K562 (cell line): Measurements from ENCODE around the gene PYGO2.

Experiments
- NFE2L1 ChIP-seq: fragments of 450-650 bp; IDR thresholded peaks from 2 replicates; pipeline ENCODE4 v1.6.1; 2016; ENCODE audit warnings: missing genetic modification characterization, low read depth, mild to moderate bottlenecking, missing compliant biosample characterization, moderate library complexity, borderline replicate concordance
- RAD21 ChIP-seq, 2 experiments: fragments of 250-450 bp in 1 of 2; fragments of 450-650 bp in 1 of 2; sonication (Bioruptor Pico) in 1 of 2; formaldehyde crosslinking in 1 of 2; IDR thresholded peaks in 1 of 2; conservative IDR thresholded peaks in 1 of 2; 2 replicates each; pipeline versions ENCODE4 v1.4.0 to v1.8.0; 2020 to 2022; ENCODE audit warnings: mild to moderate bottlenecking in 2 of 2, moderate library complexity in 1 of 2
- TAF1 ChIP-seq: IDR thresholded peaks from 2 replicates; pipeline ENCODE4 v1.6.1; 2011; ENCODE audit warnings: mild to moderate bottlenecking, low read length, moderate library complexity; ENCODE audit not compliant: insufficient read depth, control insufficient read depth, severe bottlenecking; ENCODE audit errors: extremely low read depth
- ZNF224 ChIP-seq: sonication (generic); formaldehyde crosslinking; IDR thresholded peaks from 2 replicates; pipeline ENCODE4 v1.8.0; 2022; ENCODE audit warnings: mild to moderate bottlenecking, missing genetic modification reagents
- TF ChIP-seq, protein P1 (sequence below), 2 experiments: fragments of 450-650 bp; formaldehyde crosslinking in 1 of 2; IDR thresholded peaks; 2 replicates each; pipeline versions ENCODE4 v1.4.0 to v1.6.1; 2014 to 2020; ENCODE audit warnings: mild to moderate bottlenecking in 2 of 2, borderline replicate concordance in 1 of 2, low read depth in 1 of 2
- TF ChIP-seq, protein P2 (sequence below), 2 experiments: fragments of 450-650 bp in 1 of 2; sonication (generic) in 1 of 2; formaldehyde crosslinking in 1 of 2; IDR thresholded peaks; 2 replicates each; pipeline versions ENCODE4 v1.7.1 to v1.9.0; 2016 to 2022; ENCODE audit warnings: inconsistent platforms in 1 of 2, mild to moderate bottlenecking in 1 of 2, missing genetic modification reagents in 1 of 2
- TF ChIP-seq, protein P3 (sequence below): sonication (generic); formaldehyde crosslinking; IDR thresholded peaks from 2 replicates; pipeline ENCODE4 v1.8.0; 2022; ENCODE audit warnings: mild to moderate bottlenecking, low read depth, missing genetic modification reagents

DNA sequence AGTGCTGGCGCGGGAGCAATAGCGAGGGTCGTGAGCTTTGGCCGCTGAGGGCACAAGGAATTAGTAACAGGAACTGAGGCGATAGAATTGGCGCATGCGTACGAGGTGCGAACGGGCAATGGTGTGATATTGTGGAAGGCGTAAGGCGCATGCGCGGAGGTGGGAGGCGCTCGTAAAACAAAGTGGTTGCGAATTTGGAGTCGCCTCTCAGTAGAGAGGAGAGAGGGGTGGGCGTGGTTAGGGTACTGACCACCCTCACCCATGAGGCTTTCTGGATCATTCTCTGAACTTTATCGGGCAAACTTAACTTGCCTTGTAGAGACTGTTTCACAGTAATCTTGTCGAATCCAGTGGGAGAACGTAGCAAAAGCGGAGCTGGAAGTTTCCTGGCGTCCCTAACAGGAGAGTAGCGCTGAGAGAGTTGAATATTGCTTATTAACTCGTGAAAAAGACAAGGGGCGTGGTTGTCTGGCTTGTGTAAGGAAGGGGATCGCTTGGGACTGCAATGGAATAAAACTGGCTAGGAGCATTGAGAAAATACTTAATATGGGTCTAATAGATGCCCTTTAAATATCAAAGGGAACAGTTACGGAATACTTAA is 13.3 kb upstream of the PYGO2 start:
- TF ChIP-seq, protein P1, sequence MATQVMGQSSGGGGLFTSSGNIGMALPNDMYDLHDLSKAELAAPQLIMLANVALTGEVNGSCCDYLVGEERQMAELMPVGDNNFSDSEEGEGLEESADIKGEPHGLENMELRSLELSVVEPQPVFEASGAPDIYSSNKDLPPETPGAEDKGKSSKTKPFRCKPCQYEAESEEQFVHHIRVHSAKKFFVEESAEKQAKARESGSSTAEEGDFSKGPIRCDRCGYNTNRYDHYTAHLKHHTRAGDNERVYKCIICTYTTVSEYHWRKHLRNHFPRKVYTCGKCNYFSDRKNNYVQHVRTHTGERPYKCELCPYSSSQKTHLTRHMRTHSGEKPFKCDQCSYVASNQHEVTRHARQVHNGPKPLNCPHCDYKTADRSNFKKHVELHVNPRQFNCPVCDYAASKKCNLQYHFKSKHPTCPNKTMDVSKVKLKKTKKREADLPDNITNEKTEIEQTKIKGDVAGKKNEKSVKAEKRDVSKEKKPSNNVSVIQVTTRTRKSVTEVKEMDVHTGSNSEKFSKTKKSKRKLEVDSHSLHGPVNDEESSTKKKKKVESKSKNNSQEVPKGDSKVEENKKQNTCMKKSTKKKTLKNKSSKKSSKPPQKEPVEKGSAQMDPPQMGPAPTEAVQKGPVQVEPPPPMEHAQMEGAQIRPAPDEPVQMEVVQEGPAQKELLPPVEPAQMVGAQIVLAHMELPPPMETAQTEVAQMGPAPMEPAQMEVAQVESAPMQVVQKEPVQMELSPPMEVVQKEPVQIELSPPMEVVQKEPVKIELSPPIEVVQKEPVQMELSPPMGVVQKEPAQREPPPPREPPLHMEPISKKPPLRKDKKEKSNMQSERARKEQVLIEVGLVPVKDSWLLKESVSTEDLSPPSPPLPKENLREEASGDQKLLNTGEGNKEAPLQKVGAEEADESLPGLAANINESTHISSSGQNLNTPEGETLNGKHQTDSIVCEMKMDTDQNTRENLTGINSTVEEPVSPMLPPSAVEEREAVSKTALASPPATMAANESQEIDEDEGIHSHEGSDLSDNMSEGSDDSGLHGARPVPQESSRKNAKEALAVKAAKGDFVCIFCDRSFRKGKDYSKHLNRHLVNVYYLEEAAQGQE (IDR thresholded peaks at IDR 0.05; ENCODE audit: borderline replicate concordance): no peak
- TF ChIP-seq, protein P1 (CRISPR knock-in tag; IDR thresholded peaks at IDR 0.05; ENCODE audit: low read depth): 0 out of 2 replicates have a peak, but pooled peaks have one; percentile 58
- TF ChIP-seq NFE2L1 (tag) (no peak), ZNF224 (CRISPR knock-in tag) (no peak), TAF1 (peak; percentile 72), RAD21 (CRISPR knock-in tag; conservative IDR thresholded peaks at IDR 0.05 in 1 of 2, IDR thresholded peaks at IDR 0.05 in 1 of 2) (0 out of 4 replicates have a peak, but pooled peaks of 1 of the 2 experiments have one; percentile 7)
- TF ChIP-seq, protein P2, sequence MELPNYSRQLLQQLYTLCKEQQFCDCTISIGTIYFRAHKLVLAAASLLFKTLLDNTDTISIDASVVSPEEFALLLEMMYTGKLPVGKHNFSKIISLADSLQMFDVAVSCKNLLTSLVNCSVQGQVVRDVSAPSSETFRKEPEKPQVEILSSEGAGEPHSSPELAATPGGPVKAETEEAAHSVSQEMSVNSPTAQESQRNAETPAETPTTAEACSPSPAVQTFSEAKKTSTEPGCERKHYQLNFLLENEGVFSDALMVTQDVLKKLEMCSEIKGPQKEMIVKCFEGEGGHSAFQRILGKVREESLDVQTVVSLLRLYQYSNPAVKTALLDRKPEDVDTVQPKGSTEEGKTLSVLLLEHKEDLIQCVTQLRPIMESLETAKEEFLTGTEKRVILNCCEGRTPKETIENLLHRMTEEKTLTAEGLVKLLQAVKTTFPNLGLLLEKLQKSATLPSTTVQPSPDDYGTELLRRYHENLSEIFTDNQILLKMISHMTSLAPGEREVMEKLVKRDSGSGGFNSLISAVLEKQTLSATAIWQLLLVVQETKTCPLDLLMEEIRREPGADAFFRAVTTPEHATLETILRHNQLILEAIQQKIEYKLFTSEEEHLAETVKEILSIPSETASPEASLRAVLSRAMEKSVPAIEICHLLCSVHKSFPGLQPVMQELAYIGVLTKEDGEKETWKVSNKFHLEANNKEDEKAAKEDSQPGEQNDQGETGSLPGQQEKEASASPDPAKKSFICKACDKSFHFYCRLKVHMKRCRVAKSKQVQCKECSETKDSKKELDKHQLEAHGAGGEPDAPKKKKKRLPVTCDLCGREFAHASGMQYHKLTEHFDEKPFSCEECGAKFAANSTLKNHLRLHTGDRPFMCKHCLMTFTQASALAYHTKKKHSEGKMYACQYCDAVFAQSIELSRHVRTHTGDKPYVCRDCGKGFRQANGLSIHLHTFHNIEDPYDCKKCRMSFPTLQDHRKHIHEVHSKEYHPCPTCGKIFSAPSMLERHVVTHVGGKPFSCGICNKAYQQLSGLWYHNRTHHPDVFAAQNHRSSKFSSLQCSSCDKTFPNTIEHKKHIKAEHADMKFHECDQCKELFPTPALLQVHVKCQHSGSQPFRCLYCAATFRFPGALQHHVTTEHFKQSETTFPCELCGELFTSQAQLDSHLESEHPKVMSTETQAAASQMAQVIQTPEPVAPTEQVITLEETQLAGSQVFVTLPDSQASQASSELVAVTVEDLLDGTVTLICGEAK (IDR thresholded peaks at IDR 0.05): no peak
- TF ChIP-seq, protein P2 (CRISPR knock-in tag; IDR thresholded peaks at IDR 0.05): peak; percentile 22; the same call in 1 of the 2 replicates
- TF ChIP-seq, protein P3, sequence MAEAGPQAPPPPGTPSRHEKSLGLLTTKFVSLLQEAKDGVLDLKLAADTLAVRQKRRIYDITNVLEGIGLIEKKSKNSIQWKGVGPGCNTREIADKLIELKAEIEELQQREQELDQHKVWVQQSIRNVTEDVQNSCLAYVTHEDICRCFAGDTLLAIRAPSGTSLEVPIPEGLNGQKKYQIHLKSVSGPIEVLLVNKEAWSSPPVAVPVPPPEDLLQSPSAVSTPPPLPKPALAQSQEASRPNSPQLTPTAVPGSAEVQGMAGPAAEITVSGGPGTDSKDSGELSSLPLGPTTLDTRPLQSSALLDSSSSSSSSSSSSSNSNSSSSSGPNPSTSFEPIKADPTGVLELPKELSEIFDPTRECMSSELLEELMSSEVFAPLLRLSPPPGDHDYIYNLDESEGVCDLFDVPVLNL (CRISPR knock-in tag): no peak
